GM12892 (cell line): ENCODE results near the gene PGLYRP1.

Experiments
- DNase-seq: peaks from one replicate; pipeline ENCODE4 v3.0.0; 2011; ENCODE audit not compliant: insufficient read length
- FAIRE-seq: peaks from 2 replicates; lab custom pipeline; 2011; peaks lifted over from hg19 to GRCh38; lab: Jason Lieb, UNC
- POLR2A ChIP-seq: IDR thresholded peaks from 2 replicates; pipeline ENCODE4 v1.6.1; 2011; ENCODE audit warnings: low read depth, low read length, control low read depth
- POLR2AphosphoS5 ChIP-seq: IDR thresholded peaks from 2 replicates; pipeline ENCODE4 v1.6.1; 2011; ENCODE audit warnings: low read depth, low read length, control low read depth
- TAF1 ChIP-seq: IDR thresholded peaks from 2 replicates; pipeline ENCODE4 v1.6.1; 2011; ENCODE audit warnings: low read depth, mild to moderate bottlenecking, control low read depth, low read length, borderline replicate concordance

The PGLYRP1 gene

GRCh38 chr19:45994998-45995714 lies 27.7 kb downstream of the PGLYRP1 start, which contains the start of gene CCDC61:
CCDC61 (plus strand) TSS chr19:45995467; CDS start chr19:46003019, 7,552 bp downstream.
- peak; percentile 87; the same call in 1 of the 2 replicates for TF ChIP-seq POLR2A
- peak; percentile 81 for TF ChIP-seq POLR2AphosphoS5
- TF ChIP-seq TAF1: peak; percentile 51; the same call in 1 of the 2 replicates
- FAIRE-seq: peak; percentile 96
- DNase-seq: peak; percentile 93

GRCh38 chr19:45994456-45994997 lies 28.3 kb downstream of the PGLYRP1 start:
- FAIRE-seq: no peak
- no peak for DNase-seq
- no peak for TF ChIP-seq POLR2AphosphoS5
- no peak for TF ChIP-seq POLR2A
- no peak for TF ChIP-seq TAF1

GRCh38 chr19:45990113-45990728 lies 32.6 kb downstream of the PGLYRP1 start:
- TF ChIP-seq TAF1: no peak
- no peak for TF ChIP-seq POLR2AphosphoS5
- no peak for TF ChIP-seq POLR2A
- FAIRE-seq: no peak
- DNase-seq: no peak

- FAIRE-seq (no peak), DNase-seq (no peak)
- TF ChIP-seq POLR2A: no peak
- TF ChIP-seq TAF1: no peak
- no peak for TF ChIP-seq POLR2AphosphoS5
Measured at GRCh38 chr19:45985321-45985720, 37.5 kb downstream of the PGLYRP1 start.

- TF ChIP-seq POLR2A: no peak
- no peak for TF ChIP-seq POLR2AphosphoS5
- TF ChIP-seq TAF1: no peak
- FAIRE-seq (no peak), DNase-seq (no peak)
Measured at GRCh38 chr19:45981350-45981749, 41.5 kb downstream of the PGLYRP1 start.

GRCh38 chr19:45978156-45978555 lies 44.7 kb downstream of the PGLYRP1 start:
- DNase-seq (no peak), FAIRE-seq (no peak)
- no peak for TF ChIP-seq POLR2A
- no peak for TF ChIP-seq TAF1
- TF ChIP-seq POLR2AphosphoS5: no peak

GRCh38 chr19:45976178-45976577 lies 46.7 kb downstream of the PGLYRP1 start:
- FAIRE-seq: no peak
- no peak for DNase-seq
- no peak for TF ChIP-seq POLR2AphosphoS5
- TF ChIP-seq POLR2A: no peak
- no peak for TF ChIP-seq TAF1

GRCh38 chr19:45975306-45976070 lies 47.4 kb downstream of the PGLYRP1 start:
- no peak for FAIRE-seq
- TF ChIP-seq TAF1 (no peak), POLR2AphosphoS5 (no peak), POLR2A (no peak)

GRCh38 chr19:45973553-45974338 lies 49.1 kb downstream of the PGLYRP1 start, which contains the start of gene NOVA2:
NOVA2 (minus strand) TSS chr19:45973865; CDS start chr19:45973351, 514 bp downstream.
- TF ChIP-seq POLR2AphosphoS5: no peak
- TF ChIP-seq TAF1: no peak
- TF ChIP-seq POLR2A: no peak
- FAIRE-seq (peak; percentile 81), DNase-seq (peak; percentile 71)

More at GRCh38 chr19:45975306-45976070, 47.4 kb downstream of the PGLYRP1 start:
- no peak for DNase-seq

- no peak for FAIRE-seq
Measured at GRCh38 chr19:45972947-45973540, 49.8 kb downstream of the PGLYRP1 start.

More at GRCh38 chr19:45972947-45973540, 49.8 kb downstream of the PGLYRP1 start:
- TF ChIP-seq POLR2AphosphoS5: no peak
- no peak for TF ChIP-seq TAF1
- TF ChIP-seq POLR2A: no peak
- no peak for DNase-seq
